Gastroesophageal sphincter (tissue), 3 donors: ENCODE data around the gene ADAMTS17.

Experiments
- POLR2A ChIP-seq, 2 donors: fragments of 450-650 bp; IDR thresholded peaks; one replicate each; pipeline ENCODE4 v1.6.1; 2017; ENCODE audit warnings: antibody characterized with exemption in 2 of 2, mild to moderate bottlenecking in 2 of 2, moderate library complexity in 1 of 2
- POLR2AphosphoS5 ChIP-seq: sonication (generic); formaldehyde crosslinking; IDR thresholded peaks from one replicate; pipeline ENCODE4 v1.6.1; 2017; ENCODE audit warnings: antibody characterized with exemption
- TF ChIP-seq, protein P1 (sequence below), 4 experiments: fragments of 200-600 bp in 2 of 4; fragments of 450-650 bp in 2 of 4; sonication (generic) in 1 of 4; IDR thresholded peaks; one replicate each; pipeline ENCODE4 v1.5.1; 2017 to 2019; ENCODE audit warnings: antibody characterized with exemption in 4 of 4, mild to moderate bottlenecking in 2 of 4, moderate library complexity in 2 of 4

DNA sequence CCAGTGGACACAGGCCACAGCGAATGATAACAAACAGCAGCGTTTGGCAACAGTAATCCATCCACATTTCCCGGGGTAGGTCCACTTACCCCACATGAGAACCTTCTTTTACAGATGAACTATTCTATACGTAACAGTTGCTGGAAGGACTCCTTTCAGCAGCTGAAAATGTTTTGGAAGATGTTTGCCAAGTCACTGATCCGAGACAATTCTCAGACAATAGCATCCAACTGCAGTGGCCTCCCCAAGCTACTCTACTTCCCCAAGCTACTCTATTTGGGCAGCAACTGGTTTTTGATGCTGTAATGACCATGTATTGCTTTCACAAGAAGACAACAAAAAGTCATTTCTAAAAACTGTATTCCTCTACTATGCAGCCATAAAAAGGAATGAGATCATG is 87.5 kb downstream of the ADAMTS17 start:
- TF ChIP-seq, protein P1, sequence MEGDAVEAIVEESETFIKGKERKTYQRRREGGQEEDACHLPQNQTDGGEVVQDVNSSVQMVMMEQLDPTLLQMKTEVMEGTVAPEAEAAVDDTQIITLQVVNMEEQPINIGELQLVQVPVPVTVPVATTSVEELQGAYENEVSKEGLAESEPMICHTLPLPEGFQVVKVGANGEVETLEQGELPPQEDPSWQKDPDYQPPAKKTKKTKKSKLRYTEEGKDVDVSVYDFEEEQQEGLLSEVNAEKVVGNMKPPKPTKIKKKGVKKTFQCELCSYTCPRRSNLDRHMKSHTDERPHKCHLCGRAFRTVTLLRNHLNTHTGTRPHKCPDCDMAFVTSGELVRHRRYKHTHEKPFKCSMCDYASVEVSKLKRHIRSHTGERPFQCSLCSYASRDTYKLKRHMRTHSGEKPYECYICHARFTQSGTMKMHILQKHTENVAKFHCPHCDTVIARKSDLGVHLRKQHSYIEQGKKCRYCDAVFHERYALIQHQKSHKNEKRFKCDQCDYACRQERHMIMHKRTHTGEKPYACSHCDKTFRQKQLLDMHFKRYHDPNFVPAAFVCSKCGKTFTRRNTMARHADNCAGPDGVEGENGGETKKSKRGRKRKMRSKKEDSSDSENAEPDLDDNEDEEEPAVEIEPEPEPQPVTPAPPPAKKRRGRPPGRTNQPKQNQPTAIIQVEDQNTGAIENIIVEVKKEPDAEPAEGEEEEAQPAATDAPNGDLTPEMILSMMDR (IDR thresholded peaks at IDR 0.05): no peak
- TF ChIP-seq POLR2A (IDR thresholded peaks at IDR 0.05): no peak
- no peak for TF ChIP-seq POLR2AphosphoS5
